Endodermal cell (in vitro differentiated cells): ENCODE measurements around the gene EPS8L3. TPM values are rescaled to one million over a fixed set of nuclear protein-coding genes. Genes with fewer than 3 reads are reported as not detected.

Source experiments
- DNase-seq: peaks from one replicate; pipeline ENCODE4 v3.0.0-alpha.2; 2017
- H3K27ac ChIP-seq: 2 replicates; pipeline ENCODE4 v1.5.1; 2013; ENCODE audit warnings: mild to moderate bottlenecking, low read depth, low read length, moderate library complexity
- H3K27me3 ChIP-seq: 2 replicates; pipeline ENCODE4 v1.6.1; 2013; ENCODE audit warnings: mild to moderate bottlenecking, low read length, moderate library complexity; ENCODE audit not compliant: insufficient read depth, control insufficient read depth, poor library complexity, severe bottlenecking
- H3K36me3 ChIP-seq: 2 replicates; pipeline ENCODE4 v1.7.0; 2013; ENCODE audit warnings: mild to moderate bottlenecking, low read length, moderate library complexity; ENCODE audit not compliant: control insufficient read depth, insufficient read depth
- H3K4me1 ChIP-seq: one replicate; pipeline ENCODE4 v1.7.0; 2013; ENCODE audit warnings: low read length; ENCODE audit not compliant: control insufficient read depth, insufficient read depth
- H3K4me3 ChIP-seq: 2 replicates; pipeline ENCODE4 v1.5.1; 2013; ENCODE audit warnings: mild to moderate bottlenecking, low read length, moderate library complexity
- H3K9ac ChIP-seq: 2 replicates; pipeline ENCODE4 v1.6.1; 2013; ENCODE audit warnings: mild to moderate bottlenecking, low read length, moderate library complexity; ENCODE audit not compliant: poor library complexity, severe bottlenecking; ENCODE audit errors: extremely low read depth
- H3K9me3 ChIP-seq: 2 replicates; pipeline ENCODE4 v1.6.1; 2013; ENCODE audit warnings: mild to moderate bottlenecking, low read length, moderate library complexity; ENCODE audit not compliant: control insufficient read depth
- H3K27ac Mint-ChIP-seq: 2 replicates; pipeline ENCODE4 v1.8.0; 2020; ENCODE audit warnings: mixed read lengths
- H3K27me3 Mint-ChIP-seq: 2 replicates; pipeline ENCODE4 v1.8.0; 2021; ENCODE audit warnings: mild to moderate bottlenecking, mixed read lengths; ENCODE audit not compliant: insufficient read depth
- H3K36me3 Mint-ChIP-seq: 2 replicates; pipeline ENCODE4 v1.8.0; 2020; ENCODE audit warnings: low read depth, mixed read lengths
- H3K4me1 Mint-ChIP-seq: 2 replicates; pipeline ENCODE4 v1.8.0; 2020; ENCODE audit warnings: mixed read lengths
- H3K4me3 Mint-ChIP-seq: 2 replicates; pipeline ENCODE4 v1.8.0; 2020; ENCODE audit warnings: mild to moderate bottlenecking, moderate library complexity, mixed read lengths
- H3K9me3 Mint-ChIP-seq: 2 replicates; pipeline ENCODE4 v1.8.0; 2020; ENCODE audit warnings: mild to moderate bottlenecking, mixed read lengths
- WGBS, 2 experiments: methylation state at CpG; one replicate each; pipeline versions ENCODE4 v1.1.5 to v1.1.7; 2013; ENCODE audit warnings: missing lambda C conversion rate in 2 of 2, mixed read lengths in 1 of 2; ENCODE audit not compliant: insufficient coverage in 1 of 2, insufficient read length in 1 of 2; 5-methylcytosine and 5-hydroxymethylcytosine counted together
- total RNA-seq, 2 donors: library from RNA; stranded (reverse); fragmentation: NEBNext Ultra II Directional in 1 of 2; extraction: Animal tissue kit (Norgen Biotek cat#: 25700) in 1 of 2; gene quantifications; 2 replicates in 1 of 2; 3 replicates in 1 of 2; pipeline ENCODE4 v1.2.1, GENCODE V29; 2021
- TF ChIP-seq, protein P1 (sequence below): fragments of 200-600 bp; sonication (generic); conservative IDR thresholded peaks from 2 replicates; pipeline ENCODE4 v1.5.0; 2021; ENCODE audit warnings: antibody characterized with exemption, mild to moderate bottlenecking

Gene EPS8L3
- total RNA-seq, 2 donors from 2014 or later: not detected

DNA sequence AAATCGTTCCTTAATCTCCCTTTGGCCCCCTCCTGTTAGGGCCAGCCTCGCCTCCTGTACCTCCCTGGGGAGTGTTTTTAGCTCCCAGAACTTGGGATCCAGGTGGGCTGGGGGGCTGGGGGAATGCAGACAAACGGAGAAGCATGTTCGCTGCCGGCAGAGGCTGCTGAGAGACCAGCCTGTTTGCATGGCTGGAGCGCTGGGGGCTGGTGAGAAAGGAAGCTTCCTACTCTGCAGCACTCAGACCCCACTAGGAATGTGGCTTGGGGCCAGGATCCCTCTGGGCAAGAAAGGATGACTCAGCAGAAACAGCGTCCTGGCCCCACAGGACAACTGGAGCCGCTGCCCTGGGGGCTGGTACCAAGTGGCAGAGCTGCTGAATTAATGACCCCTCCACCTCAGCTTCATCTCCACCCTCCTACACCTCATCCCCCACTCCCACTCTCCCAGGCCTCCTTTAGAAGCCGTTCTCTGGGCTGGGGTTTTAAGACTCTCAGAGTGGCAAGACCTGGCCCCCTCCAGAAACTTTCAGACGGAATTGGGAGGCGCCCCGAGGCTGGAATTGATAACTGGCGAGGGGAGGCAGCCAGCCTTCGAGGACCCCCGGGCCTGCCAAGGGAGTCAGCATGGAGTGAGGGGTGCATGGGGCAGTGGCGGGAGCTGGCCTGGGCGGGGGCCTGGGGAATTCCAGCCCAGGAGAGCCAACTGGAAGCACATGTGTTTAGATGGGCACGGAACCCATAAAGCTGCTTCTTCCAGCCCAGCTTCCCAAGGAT, 28.5 kb upstream of the EPS8L3 start:
- peak; percentile 86 for DNase-seq
- Mint-ChIP-seq H3K36me3 (no peaks in the 10 kb centered on the region), H3K4me3 (no peak overlapping the region), H3K27ac (peak overlapping the region; percentile 68), H3K9me3 (no peaks in the 10 kb centered on the region), H3K4me1 (peaks cover 38% of the 10 kb centered on the region), H3K27me3 (peaks cover 6% of the 10 kb centered on the region)
- H3K9me3 ChIP-seq: no peaks in the 10 kb centered on the region
- TF ChIP-seq, protein P1, sequence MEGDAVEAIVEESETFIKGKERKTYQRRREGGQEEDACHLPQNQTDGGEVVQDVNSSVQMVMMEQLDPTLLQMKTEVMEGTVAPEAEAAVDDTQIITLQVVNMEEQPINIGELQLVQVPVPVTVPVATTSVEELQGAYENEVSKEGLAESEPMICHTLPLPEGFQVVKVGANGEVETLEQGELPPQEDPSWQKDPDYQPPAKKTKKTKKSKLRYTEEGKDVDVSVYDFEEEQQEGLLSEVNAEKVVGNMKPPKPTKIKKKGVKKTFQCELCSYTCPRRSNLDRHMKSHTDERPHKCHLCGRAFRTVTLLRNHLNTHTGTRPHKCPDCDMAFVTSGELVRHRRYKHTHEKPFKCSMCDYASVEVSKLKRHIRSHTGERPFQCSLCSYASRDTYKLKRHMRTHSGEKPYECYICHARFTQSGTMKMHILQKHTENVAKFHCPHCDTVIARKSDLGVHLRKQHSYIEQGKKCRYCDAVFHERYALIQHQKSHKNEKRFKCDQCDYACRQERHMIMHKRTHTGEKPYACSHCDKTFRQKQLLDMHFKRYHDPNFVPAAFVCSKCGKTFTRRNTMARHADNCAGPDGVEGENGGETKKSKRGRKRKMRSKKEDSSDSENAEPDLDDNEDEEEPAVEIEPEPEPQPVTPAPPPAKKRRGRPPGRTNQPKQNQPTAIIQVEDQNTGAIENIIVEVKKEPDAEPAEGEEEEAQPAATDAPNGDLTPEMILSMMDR: peak; percentile 33
- H3K27me3 ChIP-seq: no peaks in the 10 kb centered on the region
- WGBS, 2 experiments: 51 to 66% methylated on average over 3 to 18 of the region's 18 CpGs
- H3K4me1 ChIP-seq: no peaks in the 10 kb centered on the region
- no peaks in the 10 kb centered on the region for H3K36me3 ChIP-seq
- no peak overlapping the region for H3K4me3 ChIP-seq
- peak overlapping the region; percentile 36 for H3K27ac ChIP-seq
- no peak overlapping the region for H3K9ac ChIP-seq

DNA sequence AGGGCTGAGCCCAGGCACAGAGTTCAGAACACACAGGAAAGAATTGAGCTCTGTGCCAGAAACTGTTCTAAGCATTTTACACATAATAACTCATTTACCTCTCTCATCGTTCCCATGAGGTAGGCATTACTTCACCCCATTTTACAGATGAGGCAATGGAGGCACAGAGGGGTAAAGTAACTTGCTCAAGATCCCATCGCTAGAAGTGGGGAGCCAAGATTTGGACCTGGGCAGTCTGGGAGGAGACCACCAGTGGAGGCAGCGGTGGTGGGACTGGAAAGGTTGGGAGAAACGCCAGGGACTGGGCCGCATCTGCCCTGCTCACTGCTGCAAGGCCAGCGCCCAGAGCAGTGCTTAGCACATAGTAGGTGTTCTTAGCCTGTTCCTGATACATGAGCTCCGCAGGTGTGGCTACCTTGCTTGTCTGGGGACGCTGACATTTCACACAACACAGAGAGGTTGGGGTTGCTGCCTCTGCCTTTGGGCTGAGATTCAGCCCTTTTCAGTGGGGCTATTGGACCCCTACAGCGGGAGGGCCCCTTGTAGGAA, 27.8 kb upstream of the EPS8L3 start:
- Histone ChIP-seq H3K4me1 (no peaks in the 10 kb centered on the region), H3K27ac (peak overlapping the region; percentile 36), H3K9ac (no peak overlapping the region), H3K36me3 (no peaks in the 10 kb centered on the region), H3K4me3 (no peak overlapping the region), H3K9me3 (no peaks in the 10 kb centered on the region), H3K27me3 (no peaks in the 10 kb centered on the region)
- WGBS, 2 experiments: 79 to 91% methylated on average over 8 to 9 of the region's 9 CpGs
- TF ChIP-seq, protein P1: no peak
- Mint-ChIP-seq H3K9me3 (no peaks in the 10 kb centered on the region), H3K36me3 (no peaks in the 10 kb centered on the region), H3K27ac (peak overlapping the region; percentile 35), H3K4me1 (peaks cover 38% of the 10 kb centered on the region), H3K27me3 (peaks cover 4% of the 10 kb centered on the region), H3K4me3 (no peak overlapping the region)
- no peak for DNase-seq

DNA sequence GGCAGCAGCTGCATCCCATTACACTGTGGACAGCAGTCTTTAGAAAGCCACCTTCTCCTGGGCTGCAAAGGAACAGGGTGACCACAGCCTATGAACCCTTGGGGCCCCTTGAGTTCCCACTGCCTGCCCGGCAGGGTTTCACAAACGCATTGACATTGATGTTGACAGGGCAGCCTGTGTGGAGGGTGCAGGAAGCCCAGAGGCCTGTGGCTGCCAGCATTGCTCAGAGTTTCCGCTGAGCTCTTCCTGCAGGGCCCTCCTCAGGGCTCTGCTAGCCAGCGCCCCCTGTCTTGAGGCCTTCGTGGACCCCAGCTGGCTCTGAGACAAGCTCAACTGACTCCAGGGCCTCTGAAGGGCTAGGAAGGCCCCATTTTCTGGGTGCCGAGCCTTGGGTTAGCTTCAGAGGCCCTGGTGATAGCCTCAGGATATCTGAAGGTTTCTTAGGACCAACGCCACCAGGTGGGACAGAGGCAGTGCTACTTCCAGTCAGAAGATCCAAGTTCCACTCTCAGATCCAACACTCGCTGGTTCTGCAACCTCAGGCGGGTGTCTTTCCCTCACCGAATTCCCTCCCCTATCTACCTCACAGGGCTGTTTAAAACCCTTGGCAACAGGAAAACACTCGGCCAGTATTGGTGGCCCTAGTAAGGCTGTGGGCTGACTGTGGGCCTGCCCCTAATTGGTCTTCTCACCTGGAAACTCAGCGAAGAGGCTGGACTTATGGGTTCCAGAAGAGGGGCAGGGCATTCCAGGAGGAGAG, 27.2 kb upstream of the EPS8L3 start:
- H3K4me3 Mint-ChIP-seq: no peak overlapping the region
- peaks cover 4% of the 10 kb centered on the region for H3K27me3 Mint-ChIP-seq
- TF ChIP-seq, protein P1: peak; percentile 79
- H3K36me3 ChIP-seq: no peaks in the 10 kb centered on the region
- H3K27ac ChIP-seq: no peak overlapping the region
- H3K27me3 ChIP-seq: no peaks in the 10 kb centered on the region
- H3K27ac Mint-ChIP-seq: peak overlapping the region; percentile 35
- H3K4me1 Mint-ChIP-seq: peaks cover 38% of the 10 kb centered on the region
- H3K9me3 Mint-ChIP-seq: no peaks in the 10 kb centered on the region
- no peak overlapping the region for H3K4me3 ChIP-seq
- no peak overlapping the region for H3K9ac ChIP-seq
- no peaks in the 10 kb centered on the region for H3K36me3 Mint-ChIP-seq
- H3K9me3 ChIP-seq: no peaks in the 10 kb centered on the region
- WGBS, 2 experiments: 83 to 89% methylated on average over 12 of the region's 12 CpGs
- DNase-seq: peak; percentile 89
- no peaks in the 10 kb centered on the region for H3K4me1 ChIP-seq
